ENCODE measurements around the gene MT1G.
A peak's percentile ranks its signal among the peaks of the same experiment; 100 is the strongest.
"Not testable (repeated sequence)": the region's sequence is repeated elsewhere in the genome, so short reads cannot be mapped to it uniquely, and the experiment has no call there.

Gene MT1G

DNA sequence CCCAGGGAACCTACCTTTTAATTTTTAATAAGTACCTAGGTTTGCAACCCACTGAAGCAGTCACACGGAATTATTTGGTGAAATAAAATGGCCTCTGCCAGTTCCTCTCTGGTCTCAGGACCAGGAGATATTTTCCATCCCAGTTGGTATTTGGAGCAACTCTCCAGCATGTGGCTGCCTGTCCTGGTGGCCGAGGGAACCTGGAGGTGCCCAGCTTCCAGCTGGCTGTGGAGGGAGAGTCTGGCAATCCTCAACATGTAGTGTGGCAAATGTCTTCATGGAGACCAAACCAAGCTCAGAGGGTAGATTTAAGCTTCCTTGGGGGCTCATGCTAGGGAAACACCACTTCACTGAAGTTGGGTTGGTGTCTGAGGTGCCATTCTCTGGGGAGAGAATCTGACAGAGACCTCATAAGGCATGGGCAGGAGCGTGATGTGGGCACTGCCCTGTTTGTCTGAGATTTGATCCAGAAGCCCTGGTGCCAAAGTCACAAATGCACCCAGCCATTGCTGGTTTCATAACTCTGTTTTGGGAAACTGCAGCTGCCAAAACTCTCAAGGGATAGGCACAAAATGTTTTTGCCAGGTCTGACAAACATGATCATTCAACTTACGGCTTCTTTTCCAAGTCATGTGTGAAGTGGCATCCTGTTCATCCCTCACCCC, 17.2 kb upstream of the MT1G start:
- no peak for DNase-seq (ENCODE audit: low spot score)

DNA sequence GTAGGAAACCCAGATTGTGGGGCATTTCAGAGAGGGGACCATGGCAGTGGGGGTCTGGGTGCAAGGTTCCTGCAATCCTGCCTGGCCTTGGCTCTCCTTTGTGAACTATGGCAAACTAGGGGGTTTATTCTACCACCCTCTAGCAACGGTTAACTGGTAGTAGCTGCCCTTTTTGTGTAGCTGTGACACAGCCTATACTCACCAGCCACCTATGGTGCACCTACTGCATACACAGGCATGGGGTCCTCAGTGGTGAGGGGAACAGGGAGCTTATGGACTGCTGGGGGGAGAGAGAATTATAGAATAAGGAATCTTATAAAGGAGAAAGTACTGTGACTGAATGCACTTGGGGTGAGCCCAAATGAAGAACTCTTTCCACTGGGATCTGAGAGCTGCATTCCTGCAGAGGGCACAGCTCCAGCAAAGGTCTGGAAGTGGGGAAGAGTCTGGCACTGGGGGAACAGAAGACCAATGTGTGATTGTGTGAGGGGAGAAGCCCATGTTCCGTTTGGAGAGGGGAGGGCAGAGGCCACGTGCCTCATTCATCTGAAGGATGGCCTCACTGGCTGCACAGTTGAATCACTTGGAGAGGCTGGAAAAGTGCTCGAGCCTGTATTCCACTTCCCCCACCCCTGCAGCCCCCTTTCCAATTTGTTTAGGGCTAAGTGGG, 16.5 kb upstream of the MT1G start:
- no peak for DNase-seq (ENCODE audit: low spot score)

DNA sequence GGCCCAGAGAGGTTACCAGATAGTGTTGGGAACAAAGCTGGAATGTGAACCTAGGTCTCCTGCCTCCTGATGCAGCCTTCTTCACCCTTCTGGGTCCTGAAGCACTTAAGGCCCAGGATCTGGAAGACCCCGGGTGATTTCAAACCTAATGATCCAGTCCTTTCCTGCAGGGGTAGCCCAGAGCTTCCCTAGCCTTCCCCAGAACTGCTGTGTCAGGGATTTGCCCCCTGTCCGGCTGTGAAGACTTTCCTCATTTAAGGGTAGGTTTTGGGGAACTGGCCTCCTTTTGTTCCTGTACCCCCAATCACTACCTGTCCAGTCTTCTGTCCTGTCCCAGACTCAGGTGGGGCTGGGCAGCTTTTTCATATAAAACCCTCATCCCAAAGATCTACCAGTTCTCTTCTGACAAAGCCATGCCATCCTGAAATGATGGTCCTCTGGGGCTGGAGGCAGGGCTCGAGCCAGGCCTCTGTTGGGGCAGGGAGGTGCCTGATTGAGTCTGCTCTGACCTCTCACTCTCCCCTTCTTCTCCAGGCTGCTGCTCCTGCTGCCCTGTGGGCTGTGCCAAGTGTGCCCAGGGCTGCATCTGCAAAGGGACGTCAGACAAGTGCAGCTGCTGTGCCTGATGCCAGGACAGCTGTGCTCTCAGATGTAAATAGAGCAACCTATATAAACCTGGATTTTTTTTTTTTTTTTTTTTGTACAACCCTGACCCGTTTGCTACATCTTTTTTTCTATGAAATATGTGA, 15.7 kb upstream of the MT1G start:
- no peak for DNase-seq (ENCODE audit: low spot score)

DNA sequence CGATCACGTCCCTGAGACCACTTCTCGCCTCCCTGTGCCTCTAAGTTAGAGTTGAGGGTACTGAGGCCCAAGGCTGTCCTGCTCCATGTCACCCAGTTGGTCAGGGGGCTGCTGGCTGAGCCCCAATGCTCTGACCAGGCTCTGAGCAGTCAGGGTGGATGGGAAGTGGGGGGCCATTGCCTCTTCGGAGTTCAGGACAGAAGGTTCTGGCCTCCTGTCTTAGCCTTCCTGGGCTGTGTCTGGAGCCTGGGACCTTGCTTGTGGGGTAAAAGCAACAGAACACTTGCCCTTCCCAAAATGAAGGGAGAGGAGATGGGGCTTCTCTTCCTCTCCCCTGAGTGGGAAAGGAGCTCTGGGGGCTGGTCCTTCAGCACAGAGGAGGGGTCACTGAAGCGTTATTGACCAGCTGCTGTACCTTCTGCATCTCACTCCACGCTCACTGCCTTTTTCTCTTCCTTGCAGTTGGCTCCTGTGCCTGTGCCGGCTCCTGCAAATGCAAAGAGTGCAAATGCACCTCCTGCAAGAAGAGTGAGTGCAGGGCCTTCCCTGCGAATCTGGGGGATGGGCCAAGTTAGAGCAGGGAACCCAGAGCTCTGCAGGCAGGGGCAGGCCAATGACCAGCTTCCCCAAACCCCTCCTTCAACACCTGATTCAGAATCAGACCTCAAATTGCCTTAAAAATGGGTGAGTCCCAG, 15.0 kb upstream of the MT1G start:
- DNase-seq (ENCODE audit: low spot score) = no peak

DNA sequence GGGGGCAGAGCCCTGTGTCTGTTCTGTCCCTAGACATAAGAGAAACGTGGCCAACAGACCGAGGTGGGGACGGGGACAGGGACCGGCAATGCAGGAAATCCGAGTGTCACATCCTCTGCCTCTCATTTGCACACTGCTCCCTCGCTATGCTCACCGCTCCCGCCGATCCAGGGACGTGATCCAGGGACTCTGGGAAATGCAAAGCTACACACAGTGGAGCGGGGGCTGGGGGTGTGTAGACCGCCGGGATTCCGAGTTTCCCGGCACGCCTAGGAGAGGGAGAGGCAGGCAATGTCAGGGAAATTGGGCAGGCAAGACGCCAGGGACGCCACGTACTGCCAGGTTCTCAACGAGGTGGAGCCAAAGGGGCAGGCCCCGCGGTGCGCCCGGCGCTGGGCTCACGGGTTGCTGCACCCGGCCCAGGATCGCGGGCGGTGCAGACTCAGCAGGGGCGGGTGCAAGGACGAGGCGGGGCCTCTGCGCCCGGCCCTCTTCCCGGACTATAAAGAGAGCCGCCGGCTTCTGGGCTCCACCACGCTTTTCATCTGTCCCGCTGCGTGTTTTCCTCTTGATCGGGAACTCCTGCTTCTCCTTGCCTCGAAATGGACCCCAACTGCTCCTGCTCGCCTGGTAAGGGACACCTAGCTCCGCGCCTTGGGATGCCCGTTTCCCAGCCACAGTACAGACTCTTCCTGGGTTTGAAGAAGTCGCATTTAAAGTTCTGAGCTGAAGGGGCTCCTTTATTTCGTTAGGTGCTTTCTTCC, 14.3 kb upstream of the MT1G start, which contains the start of gene MT1X:
TSS of gene MT1X (plus strand) at position 532 of the 764 bp plus-strand sequence. CDS start at position 603, 71 bp downstream.
- DNase-seq (ENCODE audit: low spot score) = peak; percentile 88

DNA sequence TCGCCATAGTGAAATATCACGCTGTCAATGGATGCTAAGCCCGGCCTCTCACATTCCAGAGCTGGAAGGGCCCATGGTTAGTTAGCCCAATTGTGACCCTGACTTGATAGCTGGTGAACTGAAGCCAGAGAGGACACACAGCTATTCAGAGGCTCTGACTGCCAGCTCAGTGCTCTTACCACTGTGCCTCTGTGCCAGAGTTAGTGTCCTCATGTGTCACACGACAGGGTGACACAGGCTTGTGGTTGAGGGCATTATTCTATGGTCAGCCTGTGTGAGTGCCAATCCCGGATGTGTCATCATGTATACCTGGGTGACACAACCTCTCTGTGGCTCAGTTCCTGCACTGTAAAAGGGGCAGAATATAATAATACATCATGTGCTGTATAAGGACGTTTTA, 12.0 kb upstream of the MT1G start:
- no peak for DNase-seq (ENCODE audit: low spot score)

DNA sequence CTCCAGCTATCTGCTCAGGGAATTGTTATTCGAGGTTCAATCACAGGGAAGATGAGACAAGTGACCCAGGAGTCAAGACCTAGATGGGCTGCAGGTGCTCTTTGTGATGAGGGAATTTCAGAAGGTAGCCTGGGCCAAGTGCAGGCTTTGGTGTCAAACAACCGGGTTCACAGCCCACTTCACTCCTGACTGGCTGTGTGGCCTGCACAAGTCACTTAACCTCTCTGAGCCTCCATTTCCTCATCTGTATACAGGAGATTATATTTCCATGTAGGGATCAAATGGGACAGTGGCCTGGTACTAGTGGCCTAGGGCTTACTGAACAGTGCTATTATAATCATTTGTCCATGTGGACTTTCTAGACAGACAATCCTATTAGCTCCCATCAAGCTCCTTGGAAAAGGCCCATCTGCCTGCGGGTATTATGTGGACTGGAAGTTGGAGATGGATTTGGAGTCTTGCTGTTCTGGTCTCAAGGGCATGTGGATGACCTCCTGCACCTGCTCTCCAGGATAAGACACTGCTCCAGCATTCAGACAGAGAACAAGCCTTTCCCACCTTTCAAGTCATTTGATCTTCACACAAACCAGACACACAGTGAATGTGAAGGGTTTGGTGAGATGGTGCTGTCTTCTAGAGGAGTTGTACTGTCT, 11.3 kb upstream of the MT1G start:
- no peak for DNase-seq (ENCODE audit: low spot score)

DNA sequence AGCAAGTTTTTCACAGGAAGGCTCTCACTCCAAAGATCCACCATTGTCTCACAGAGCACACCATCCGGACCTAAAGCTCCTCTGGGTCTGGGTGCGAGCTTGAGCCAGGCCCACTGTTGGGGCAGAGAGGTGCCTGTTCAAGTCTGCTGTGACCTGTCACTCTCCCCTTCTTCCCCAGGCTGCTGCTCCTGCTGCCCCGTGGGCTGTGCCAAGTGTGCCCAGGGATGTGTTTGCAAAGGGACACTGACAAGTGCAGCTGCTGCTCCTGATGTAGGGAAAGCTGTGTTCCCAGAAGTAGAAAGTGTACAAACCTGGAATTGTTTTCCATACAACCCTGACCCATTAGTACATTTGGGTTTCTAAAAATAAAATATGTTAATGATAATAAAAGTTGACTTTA, 9.6 kb upstream of the MT1G start:
- DNase-seq (ENCODE audit: low spot score) = no peak

DNA sequence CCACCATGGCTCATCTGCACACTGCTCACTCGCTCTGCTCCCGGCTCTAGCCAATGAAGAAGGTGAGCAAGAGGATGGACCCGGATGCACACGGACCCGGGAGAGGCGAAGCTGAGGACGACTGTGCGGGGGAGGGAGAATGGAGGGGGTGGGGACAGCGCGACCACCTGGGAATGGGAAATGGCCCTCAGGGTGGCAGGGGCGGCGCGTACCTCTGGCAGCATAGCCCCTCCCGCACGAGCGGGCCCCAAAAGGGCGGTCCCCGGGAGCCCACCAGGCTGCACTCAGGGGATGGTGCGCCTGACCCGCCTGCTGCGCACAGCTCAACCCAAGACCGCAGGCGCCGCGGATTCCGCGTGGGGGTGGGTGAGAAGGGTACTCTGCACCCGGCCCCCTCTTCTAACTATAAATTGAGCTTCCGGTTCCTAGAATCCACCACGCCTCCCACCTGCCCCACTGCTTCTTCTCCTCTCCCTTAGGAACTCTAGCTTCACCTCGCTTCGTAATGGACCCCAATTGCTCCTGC, 7.9 kb upstream of the MT1G start:
- no peak for DNase-seq (ENCODE audit: low spot score)

DNA sequence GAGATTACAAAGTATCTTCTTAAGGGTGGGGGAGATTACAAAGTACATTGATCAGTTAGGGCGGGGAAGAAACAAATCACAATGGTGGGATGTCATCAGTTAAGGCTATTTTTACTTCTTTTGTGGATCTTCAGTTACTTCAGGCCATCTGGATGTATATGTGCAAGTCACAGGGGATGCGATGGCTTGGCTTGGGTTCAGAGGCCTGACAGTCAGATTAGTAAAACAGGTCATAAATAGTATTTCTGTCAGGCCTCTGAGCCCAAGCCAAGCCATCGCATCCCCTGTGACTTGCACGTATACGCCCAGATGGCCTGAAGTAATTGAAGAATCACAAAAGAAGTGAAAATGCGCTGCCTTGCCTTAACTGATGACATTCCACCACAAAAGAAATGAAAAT, 6.7 kb upstream of the MT1G start:
- not testable (repeated sequence) for DNase-seq (ENCODE audit: low spot score)

DNA sequence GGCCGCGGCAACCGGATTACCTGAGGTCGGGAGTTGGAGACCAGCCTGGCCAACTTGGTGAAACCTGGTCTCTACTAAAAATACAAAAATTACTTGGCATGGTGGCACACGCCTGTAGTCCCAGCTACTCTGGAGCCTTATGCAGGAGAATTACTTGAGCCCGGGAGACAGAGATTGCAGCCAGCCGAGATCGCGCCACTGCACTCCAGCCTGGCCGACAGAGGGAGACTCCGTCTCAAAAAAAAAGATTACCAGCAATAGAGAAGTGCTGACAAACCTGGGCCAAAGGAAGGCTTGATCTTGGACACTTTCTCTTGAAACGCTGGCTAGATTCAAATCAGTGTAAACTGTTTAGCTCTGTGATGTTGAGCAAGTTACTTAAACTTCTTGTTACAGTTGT, 6.1 kb upstream of the MT1G start:
- peak; percentile 19 for DNase-seq (ENCODE audit: low spot score)

DNA sequence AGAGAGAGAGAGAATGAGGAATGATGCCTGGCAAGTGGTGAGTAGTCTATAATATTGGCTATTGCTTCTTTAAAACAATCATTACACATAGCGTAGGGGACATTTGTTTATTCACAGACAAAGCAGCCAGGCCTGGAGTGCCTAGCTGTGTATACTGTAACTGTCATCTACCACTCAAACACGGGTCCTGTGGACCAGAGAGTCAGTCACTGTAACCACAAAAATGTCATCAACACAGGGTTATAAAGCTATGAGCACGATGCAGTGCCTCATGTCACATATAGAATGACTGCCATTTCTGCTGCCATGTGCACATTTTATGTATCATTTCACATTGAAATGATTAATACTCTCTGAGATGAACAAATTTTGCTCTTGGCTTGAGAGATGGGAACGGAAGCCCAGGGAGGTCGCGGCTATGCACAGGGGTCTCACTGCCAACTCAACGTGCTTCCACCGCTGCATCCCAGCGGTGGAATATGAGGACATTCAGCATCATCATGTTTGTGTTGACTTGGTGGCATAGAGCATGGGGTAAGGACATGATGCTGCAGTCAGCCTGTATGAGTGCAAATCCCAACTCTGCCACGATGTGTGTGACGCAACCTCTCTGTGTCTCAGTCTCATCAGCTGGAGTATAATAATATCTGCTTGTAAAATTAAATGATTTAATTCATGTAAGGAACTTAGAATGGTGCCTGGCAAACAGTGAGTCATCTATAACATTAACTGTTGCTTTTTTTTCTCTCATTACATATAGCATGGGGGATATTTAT, 5.1 kb upstream of the MT1G start:
- DNase-seq (ENCODE audit: low spot score) = no peak

DNA sequence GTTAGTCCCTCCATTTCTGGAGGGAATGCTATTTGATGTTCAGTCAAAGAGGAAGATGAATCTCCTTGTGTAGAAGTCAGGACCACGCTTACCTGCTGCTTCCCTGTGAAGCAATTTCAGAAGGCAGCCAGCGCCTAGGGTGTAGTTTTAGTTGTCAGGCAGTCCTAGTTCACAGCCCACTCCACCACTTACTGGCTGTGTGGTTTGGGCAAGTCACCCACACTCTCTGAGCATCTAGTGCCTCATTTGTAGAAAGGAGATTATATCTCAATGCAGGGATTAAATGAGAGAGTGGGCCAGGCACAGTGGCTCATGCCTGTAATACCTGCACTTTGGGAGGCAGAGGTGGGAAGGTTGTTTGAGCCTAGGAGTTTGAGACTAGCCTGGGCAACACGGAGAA, 4.3 kb upstream of the MT1G start:
- DNase-seq (ENCODE audit: low spot score) = not testable (repeated sequence)

DNA sequence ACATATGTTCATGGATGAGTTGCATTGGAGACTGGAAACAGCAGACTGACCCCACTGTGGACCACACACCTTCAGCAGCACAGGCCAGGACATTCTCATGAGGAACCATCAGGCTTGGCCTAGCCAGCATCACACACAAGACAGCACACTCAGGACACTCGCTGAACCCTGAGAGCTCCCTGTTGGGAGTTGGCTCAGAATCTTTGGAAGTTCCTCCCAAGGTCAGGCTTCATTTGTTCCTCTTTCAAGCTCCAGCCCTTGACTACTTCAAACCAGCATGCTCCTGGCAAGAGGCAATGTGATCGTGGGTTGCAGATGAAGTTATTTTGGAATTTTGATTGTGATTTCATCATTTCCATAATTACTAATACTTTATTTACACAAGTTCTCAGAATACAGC, 3.8 kb upstream of the MT1G start:
- DNase-seq (ENCODE audit: low spot score) = not testable (repeated sequence)

DNA sequence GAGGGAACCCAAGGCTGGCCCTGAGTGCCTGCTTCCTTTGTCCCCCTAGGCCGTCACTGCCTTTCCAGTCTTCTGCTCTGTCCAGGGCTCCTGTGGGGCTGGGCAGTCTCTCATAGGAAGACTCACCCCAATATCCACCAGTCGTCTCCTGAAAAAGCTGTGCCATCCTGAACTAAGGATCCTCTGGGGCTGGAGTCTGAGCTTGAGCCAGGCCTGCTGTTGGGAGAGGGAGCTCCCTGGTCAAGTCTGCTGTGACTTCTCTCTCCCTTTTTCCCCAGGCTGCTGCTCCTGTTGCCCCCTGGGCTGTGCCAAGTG, 2.7 kb upstream of the MT1G start:
- no peak for DNase-seq (ENCODE audit: low spot score)

DNA sequence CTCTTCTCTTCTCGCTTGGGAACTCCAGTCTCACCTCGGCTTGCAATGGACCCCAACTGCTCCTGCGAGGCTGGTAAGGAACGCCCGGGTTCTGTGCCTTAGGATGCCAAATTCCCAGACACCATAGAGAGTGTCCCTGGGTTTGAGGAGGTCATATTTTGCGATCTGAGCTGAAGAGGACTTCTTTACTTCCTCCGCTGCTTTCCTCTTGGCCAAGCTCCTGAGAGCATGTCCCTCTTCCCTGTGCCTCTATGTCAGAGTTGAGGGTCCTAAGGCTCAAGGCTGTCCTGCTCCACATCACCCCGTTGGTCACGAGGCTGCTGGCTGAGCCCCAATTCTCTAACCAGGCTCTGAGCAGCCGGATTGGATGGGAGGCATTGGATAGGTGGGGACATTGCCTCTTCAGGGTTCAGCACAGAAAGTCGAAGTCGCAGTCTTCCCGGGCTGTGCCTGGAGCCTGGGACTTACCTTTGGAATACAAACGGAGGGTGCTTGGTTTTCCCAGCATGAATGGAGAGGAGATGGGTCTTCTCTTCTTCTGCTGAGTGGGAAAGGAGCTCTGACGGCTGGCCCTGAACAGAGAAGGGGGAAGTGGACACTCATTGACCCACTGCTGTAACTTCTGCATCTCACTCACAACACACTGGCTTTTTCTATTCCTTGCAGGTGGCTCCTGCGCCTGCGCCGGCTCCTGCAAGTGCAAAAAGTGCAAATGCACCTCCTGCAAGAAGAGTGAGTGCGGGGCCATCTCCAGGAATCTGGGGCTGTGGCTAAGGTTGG, 2.2 kb upstream of the MT1G start:
- no peak for DNase-seq (ENCODE audit: low spot score)

DNA sequence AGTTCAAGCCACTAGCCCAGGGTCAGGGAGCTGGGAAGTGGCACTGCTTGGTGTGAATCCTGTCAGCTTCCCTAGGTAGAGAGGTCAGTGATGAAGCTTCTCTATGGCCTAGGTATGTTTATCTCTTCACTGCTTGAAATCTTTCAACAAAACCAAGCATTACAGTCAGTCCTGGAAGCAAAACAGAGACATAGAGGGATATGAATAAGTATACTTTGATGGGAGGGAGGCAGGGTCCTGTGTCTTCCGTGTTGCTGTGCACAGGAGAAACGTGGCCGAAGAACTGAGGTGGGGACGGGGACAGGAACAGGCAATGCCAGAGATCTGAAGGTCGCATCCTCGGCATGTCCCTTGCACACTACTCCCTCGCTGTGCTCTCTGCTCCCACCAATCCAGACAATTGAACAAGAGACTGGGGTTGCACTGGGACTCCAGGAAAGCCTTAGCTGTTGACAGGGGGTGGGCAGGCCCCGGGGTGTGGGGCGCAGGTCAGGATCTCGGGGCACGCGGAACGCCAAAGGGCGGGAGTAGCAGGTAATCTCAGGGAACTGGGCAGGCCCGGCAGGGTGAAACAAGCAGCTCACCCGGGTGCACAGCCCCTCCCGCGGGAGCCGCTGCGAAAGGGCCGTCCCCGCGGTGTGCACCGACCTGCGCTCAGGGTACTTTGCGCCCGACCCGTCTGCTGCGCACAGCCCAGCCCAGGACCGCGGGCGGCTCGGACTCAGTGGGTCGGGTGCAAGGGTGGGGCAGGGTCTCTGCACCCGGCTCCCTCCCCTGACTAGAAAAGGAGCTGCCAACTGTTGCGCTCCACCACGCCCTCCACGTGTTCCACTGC, 1.4 kb upstream of the MT1G start, which contains the start of gene MT1H:
TSS of gene MT1H (plus strand) at position 810 of the 835 bp plus-strand sequence. CDS start 71 bp downstream, outside the sequence.
- no peak for DNase-seq (ENCODE audit: low spot score)

Measured in kidney capillary endothelial cell (primary cell).